Trophoblast cell (in vitro differentiated cells and primary cell): ENCODE data around the gene SLCO4C1.

Source experiments
- DNase-seq, 2 donors: peaks; one replicate each; pipeline ENCODE4 v3.0.0-alpha.2; 2016
- H2AFZ ChIP-seq: 2 replicates; pipeline ENCODE4 v1.6.1; 2013; ENCODE audit warnings: low read length, moderate library complexity, mild to moderate bottlenecking; ENCODE audit not compliant: insufficient read depth, poor library complexity
- H2AK5ac ChIP-seq: 2 replicates; pipeline ENCODE4 v1.6.1; 2013; ENCODE audit warnings: mild to moderate bottlenecking, low read length
- H2BK120ac ChIP-seq: 2 replicates; pipeline ENCODE4 v1.6.1; 2013; ENCODE audit warnings: low read length, mild to moderate bottlenecking, moderate library complexity; ENCODE audit not compliant: insufficient read depth, poor library complexity
- H2BK12ac ChIP-seq: 2 replicates; pipeline ENCODE4 v1.6.1; 2013; ENCODE audit warnings: mild to moderate bottlenecking, low read length, moderate library complexity
- H2BK5ac ChIP-seq: 2 replicates; pipeline ENCODE4 v1.6.1; 2013; ENCODE audit warnings: low read length, low read depth, moderate library complexity, mild to moderate bottlenecking; ENCODE audit not compliant: poor library complexity
- H3K14ac ChIP-seq: 2 replicates; pipeline ENCODE4 v1.6.1; 2013; ENCODE audit warnings: mild to moderate bottlenecking, low read length
- H3K18ac ChIP-seq: 2 replicates; pipeline ENCODE4 v1.6.1; 2013; ENCODE audit warnings: mild to moderate bottlenecking, low read length
- H3K23ac ChIP-seq: 2 replicates; pipeline ENCODE4 v1.6.1; 2013; ENCODE audit warnings: low read length
- H3K27ac ChIP-seq: 2 replicates; pipeline ENCODE4 v1.5.1; 2013; ENCODE audit warnings: low read depth, mild to moderate bottlenecking, inconsistent platforms, low read length, moderate library complexity
- H3K27me3 ChIP-seq: 2 replicates; pipeline ENCODE4 v1.6.1; 2013; ENCODE audit warnings: inconsistent platforms, mild to moderate bottlenecking, low read length, moderate library complexity; ENCODE audit not compliant: insufficient read depth
- H3K36me3 ChIP-seq, 2 experiments: 1 replicate in 1 of 2; 2 replicates in 1 of 2; pipeline ENCODE4 v1.6.1; 2013; ENCODE audit warnings: low read length in 2 of 2, mild to moderate bottlenecking in 2 of 2, moderate library complexity in 1 of 2; ENCODE audit not compliant: insufficient read depth in 2 of 2, control insufficient read depth in 1 of 2
- H3K4ac ChIP-seq: 2 replicates; pipeline ENCODE4 v1.6.1; 2013; ENCODE audit warnings: low read depth, mild to moderate bottlenecking, low read length, moderate library complexity
- H3K4me1 ChIP-seq, 2 experiments: 1 replicate in 1 of 2; 2 replicates in 1 of 2; pipeline ENCODE4 v1.6.1; 2013; ENCODE audit warnings: low read length in 2 of 2, mild to moderate bottlenecking in 2 of 2, moderate library complexity in 1 of 2; ENCODE audit not compliant: insufficient read depth in 2 of 2, control insufficient read depth in 1 of 2
- H3K4me2 ChIP-seq: 2 replicates; pipeline ENCODE4 v1.6.1; 2013; ENCODE audit warnings: inconsistent platforms, mild to moderate bottlenecking, low read length, moderate library complexity
- H3K4me3 ChIP-seq: 2 replicates; pipeline ENCODE4 v1.5.1; 2013; ENCODE audit warnings: mild to moderate bottlenecking, low read depth, low read length, inconsistent platforms
- H3K79me1 ChIP-seq: one replicate; pipeline ENCODE4 v1.6.1; 2013; ENCODE audit warnings: low read length
- H3K79me2 ChIP-seq: 2 replicates; pipeline ENCODE4 v1.6.1; 2013; ENCODE audit warnings: low read length, mild to moderate bottlenecking; ENCODE audit not compliant: control insufficient read depth, insufficient read depth, poor library complexity
- H3K9ac ChIP-seq: 2 replicates; pipeline ENCODE4 v1.6.1; 2013; ENCODE audit warnings: mild to moderate bottlenecking, low read length
- H3K9me3 ChIP-seq: 2 replicates; pipeline ENCODE4 v1.6.1; 2013; ENCODE audit warnings: low read depth, mild to moderate bottlenecking, control low read depth, inconsistent platforms, low read length; ENCODE audit not compliant: insufficient read depth
- H4K12ac ChIP-seq: 2 replicates; pipeline ENCODE4 v1.6.1; 2013; ENCODE audit warnings: low read depth, mild to moderate bottlenecking, low read length, moderate library complexity
- H4K8ac ChIP-seq: 2 replicates; pipeline ENCODE4 v1.6.1; 2013; ENCODE audit warnings: low read depth, mild to moderate bottlenecking, low read length, moderate library complexity
- H4K91ac ChIP-seq: one replicate; pipeline ENCODE4 v1.6.1; 2013; ENCODE audit warnings: low read depth, mild to moderate bottlenecking, low read length, moderate library complexity
- WGBS: extraction: QIAGEN DNeasy Blood & Tissue Kit; methylation state at CpG from one replicate; pipeline ENCODE4 v1.1.7; 2013; ENCODE audit warnings: missing lambda C conversion rate; ENCODE audit not compliant: insufficient read length, insufficient coverage; ENCODE audit errors: extremely low coverage; 5-methylcytosine and 5-hydroxymethylcytosine counted together

Gene SLCO4C1

GRCh38 chr5:102290004-102290403 lies 6.1 kb downstream of the SLCO4C1 start:
- Histone ChIP-seq H2BK12ac (no peak overlapping the region), H4K12ac (no peak overlapping the region), H2BK120ac (no peak overlapping the region), H3K14ac (no peak overlapping the region), H3K27me3 (no peaks in the 10 kb centered on the region), H3K79me1 (no peaks in the 10 kb centered on the region), H2BK5ac (no peak overlapping the region), H2AK5ac (no peak overlapping the region), H3K4ac (no peak overlapping the region), H2AFZ (no peak overlapping the region), H3K23ac (no peak overlapping the region), H3K9ac (no peak overlapping the region), H4K8ac (no peak overlapping the region), H3K9me3 (no peaks in the 10 kb centered on the region), H3K79me2 (no peaks in the 10 kb centered on the region), H3K36me3 (peaks cover 0 to 2% of the 10 kb centered on the region in 2 experiments), H4K91ac (no peak overlapping the region), H3K27ac (no peak overlapping the region), H3K4me3 (no peak overlapping the region), H3K4me1 (no peaks in the 10 kb centered on the region), H3K18ac (no peak overlapping the region), H3K4me2 (no peak overlapping the region)
- WGBS: no CpG with 5 or more reads among the region's 3 CpGs
- DNase-seq: no peak

- no peak overlapping the region for H3K9ac ChIP-seq
- H3K4ac ChIP-seq: no peak overlapping the region
- H3K27me3 ChIP-seq: no peaks in the 10 kb centered on the region
- 100% methylated on average over 1 of the region's 6 CpGs for WGBS
- H4K8ac ChIP-seq: no peak overlapping the region
- DNase-seq: peak in 1 of 2 donors; percentile 18
- no peak overlapping the region for H2BK12ac ChIP-seq
- H4K91ac ChIP-seq: no peak overlapping the region
- no peaks in the 10 kb centered on the region for H3K4me1 ChIP-seq
- no peak overlapping the region for H2AFZ ChIP-seq
- no peak overlapping the region for H2BK120ac ChIP-seq
- H3K14ac ChIP-seq: no peak overlapping the region
- H4K12ac ChIP-seq: no peak overlapping the region
- peaks cover 0 to 2% of the 10 kb centered on the region in 2 experiments for H3K36me3 ChIP-seq
- no peak overlapping the region for H2BK5ac ChIP-seq
- no peak overlapping the region for H3K4me2 ChIP-seq
- H3K9me3 ChIP-seq: no peaks in the 10 kb centered on the region
- H3K79me2 ChIP-seq: no peaks in the 10 kb centered on the region
- no peak overlapping the region for H3K4me3 ChIP-seq
- H3K23ac ChIP-seq: no peak overlapping the region
- no peak overlapping the region for H2AK5ac ChIP-seq
- H3K18ac ChIP-seq: no peak overlapping the region
- H3K27ac ChIP-seq: no peak overlapping the region
- no peaks in the 10 kb centered on the region for H3K79me1 ChIP-seq
Observed at GRCh38 chr5:102289251-102289899, 6.7 kb downstream of the SLCO4C1 start.

GRCh38 chr5:102288630-102289029 lies 7.5 kb downstream of the SLCO4C1 start:
- no peak overlapping the region for H3K18ac ChIP-seq
- no peak for DNase-seq
- H4K8ac ChIP-seq: no peak overlapping the region
- no peak overlapping the region for H3K4me3 ChIP-seq
- H2AFZ ChIP-seq: no peak overlapping the region
- no peak overlapping the region for H2BK5ac ChIP-seq
- H3K23ac ChIP-seq: no peak overlapping the region
- peaks cover 0 to under 1% of the 10 kb centered on the region in 2 experiments for H3K36me3 ChIP-seq
- no peaks in the 10 kb centered on the region for H3K79me1 ChIP-seq
- no peak overlapping the region for H4K91ac ChIP-seq
- no peaks in the 10 kb centered on the region for H3K9me3 ChIP-seq
- H3K79me2 ChIP-seq: no peaks in the 10 kb centered on the region
- no peak overlapping the region for H2BK120ac ChIP-seq
- no peak overlapping the region for H2BK12ac ChIP-seq
- WGBS: no CpG with 5 or more reads among the region's 1 CpG
- no peaks in the 10 kb centered on the region for H3K4me1 ChIP-seq
- no peak overlapping the region for H3K4me2 ChIP-seq
- H3K9ac ChIP-seq: no peak overlapping the region
- H2AK5ac ChIP-seq: no peak overlapping the region
- no peak overlapping the region for H3K4ac ChIP-seq
- no peak overlapping the region for H3K14ac ChIP-seq
- no peaks in the 10 kb centered on the region for H3K27me3 ChIP-seq
- no peak overlapping the region for H4K12ac ChIP-seq
- no peak overlapping the region for H3K27ac ChIP-seq

- 100% methylated on average over 1 of the region's 2 CpGs for WGBS
- no peak overlapping the region for H2AFZ ChIP-seq
- no peak overlapping the region for H4K8ac ChIP-seq
Observed at GRCh38 chr5:102286476-102286875, 9.6 kb downstream of the SLCO4C1 start.

More at GRCh38 chr5:102286476-102286875, 9.6 kb downstream of the SLCO4C1 start:
- Histone ChIP-seq H3K4me1 (no peaks in the 10 kb centered on the region), H3K79me1 (no peaks in the 10 kb centered on the region), H3K4ac (no peak overlapping the region), H3K18ac (no peak overlapping the region), H3K9ac (no peak overlapping the region), H2BK12ac (no peak overlapping the region), H3K27me3 (no peaks in the 10 kb centered on the region), H3K36me3 (no peaks in the 10 kb centered on the region), H3K4me2 (no peak overlapping the region), H3K27ac (no peak overlapping the region), H2BK120ac (no peak overlapping the region), H2BK5ac (no peak overlapping the region), H4K91ac (no peak overlapping the region), H2AK5ac (no peak overlapping the region), H3K14ac (no peak overlapping the region), H3K23ac (no peak overlapping the region), H3K4me3 (no peak overlapping the region), H3K79me2 (no peaks in the 10 kb centered on the region), H4K12ac (no peak overlapping the region), H3K9me3 (no peaks in the 10 kb centered on the region)
- DNase-seq: peak in 1 of 2 donors; percentile 39
